ENCODE measurements around the gene TRH.
A peak's percentile ranks its signal among the peaks of the same experiment; 100 is the strongest.

TRH gene, protein sequence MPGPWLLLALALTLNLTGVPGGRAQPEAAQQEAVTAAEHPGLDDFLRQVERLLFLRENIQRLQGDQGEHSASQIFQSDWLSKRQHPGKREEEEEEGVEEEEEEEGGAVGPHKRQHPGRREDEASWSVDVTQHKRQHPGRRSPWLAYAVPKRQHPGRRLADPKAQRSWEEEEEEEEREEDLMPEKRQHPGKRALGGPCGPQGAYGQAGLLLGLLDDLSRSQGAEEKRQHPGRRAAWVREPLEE

DNA sequence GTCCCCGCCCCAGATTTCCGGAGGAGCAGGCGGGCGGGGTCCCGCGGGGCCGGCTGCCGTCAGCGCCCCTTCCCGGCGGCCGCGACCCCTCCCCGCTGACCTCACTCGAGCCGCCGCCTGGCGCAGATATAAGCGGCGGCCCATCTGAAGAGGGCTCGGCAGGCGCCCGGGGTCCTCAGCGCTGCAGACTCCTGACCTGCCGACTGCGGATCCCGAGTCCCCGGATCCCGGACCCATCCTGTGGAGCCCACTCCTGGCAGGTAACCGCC lies at the start of gene TRH:
Gene TRH (plus strand): TSS at position 157 of the 269 bp plus-strand sequence. CDS start 1,097 bp downstream, outside the sequence.
- no peak for ATAC-seq
- DNase-seq, result no peak

DNA sequence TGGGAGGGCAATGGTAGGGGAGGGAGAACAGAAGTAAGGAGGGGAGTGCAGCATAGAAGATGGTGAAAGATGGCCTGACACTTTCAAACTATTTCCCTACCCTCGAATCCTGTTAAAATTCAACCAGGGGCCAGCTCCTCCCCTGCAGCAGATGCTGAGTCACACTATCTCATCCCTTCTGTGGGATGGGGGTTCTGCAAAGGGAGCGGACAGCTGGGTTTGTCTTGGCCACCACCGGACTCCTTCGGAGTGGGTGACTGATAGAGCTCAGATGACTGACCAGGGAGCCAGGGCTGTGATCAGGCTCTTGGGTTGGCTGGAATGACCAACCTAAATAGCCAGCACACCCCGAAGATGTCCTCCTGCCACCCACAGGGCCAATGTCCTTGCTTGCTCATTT lies 47.4 kb upstream of the TRH start:
- DNase-seq (no peak), ATAC-seq (no peak)

DNA sequence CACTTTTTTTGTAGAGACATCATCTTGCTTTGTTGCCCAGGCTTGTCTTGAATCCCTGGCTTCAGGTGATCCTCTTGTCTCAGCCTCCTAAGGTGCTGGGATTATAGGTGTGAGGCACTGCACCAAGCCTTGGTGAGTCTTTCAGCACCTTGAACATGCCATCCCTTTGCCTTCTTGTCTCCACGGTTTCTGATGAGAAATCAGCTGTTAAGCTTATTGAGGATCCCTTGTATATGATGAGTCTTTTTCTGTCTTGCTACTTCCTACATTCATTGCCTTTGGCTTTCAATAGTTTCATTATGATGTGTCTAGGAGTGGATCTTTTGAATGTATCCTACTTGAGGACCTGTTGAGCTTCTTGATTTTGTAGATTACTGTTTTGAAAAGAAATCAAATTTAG lies 45.1 kb upstream of the TRH start:
- no peak for ATAC-seq
- no peak for DNase-seq

DNA sequence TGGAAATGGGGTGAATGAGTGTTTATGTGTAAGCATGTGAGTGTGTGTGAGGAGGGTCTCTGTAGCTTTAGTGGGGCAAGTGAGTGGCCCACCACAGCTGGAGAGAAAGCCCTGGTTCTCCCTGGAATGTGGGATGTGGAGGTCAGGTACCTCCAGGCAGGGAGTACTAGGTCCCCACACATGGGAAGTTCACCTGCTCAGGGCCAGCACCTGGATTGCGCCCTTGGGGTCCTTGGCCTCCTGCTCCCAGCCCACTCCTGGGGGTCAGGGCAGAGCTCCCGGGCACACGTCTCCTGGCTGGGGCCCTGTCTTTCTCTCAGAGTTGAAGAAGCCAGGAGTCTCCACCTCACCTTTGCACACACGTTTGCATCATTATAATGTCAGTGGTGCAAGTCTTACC lies 41.0 kb upstream of the TRH start:
- no peak for ATAC-seq
- DNase-seq, result no peak

DNA sequence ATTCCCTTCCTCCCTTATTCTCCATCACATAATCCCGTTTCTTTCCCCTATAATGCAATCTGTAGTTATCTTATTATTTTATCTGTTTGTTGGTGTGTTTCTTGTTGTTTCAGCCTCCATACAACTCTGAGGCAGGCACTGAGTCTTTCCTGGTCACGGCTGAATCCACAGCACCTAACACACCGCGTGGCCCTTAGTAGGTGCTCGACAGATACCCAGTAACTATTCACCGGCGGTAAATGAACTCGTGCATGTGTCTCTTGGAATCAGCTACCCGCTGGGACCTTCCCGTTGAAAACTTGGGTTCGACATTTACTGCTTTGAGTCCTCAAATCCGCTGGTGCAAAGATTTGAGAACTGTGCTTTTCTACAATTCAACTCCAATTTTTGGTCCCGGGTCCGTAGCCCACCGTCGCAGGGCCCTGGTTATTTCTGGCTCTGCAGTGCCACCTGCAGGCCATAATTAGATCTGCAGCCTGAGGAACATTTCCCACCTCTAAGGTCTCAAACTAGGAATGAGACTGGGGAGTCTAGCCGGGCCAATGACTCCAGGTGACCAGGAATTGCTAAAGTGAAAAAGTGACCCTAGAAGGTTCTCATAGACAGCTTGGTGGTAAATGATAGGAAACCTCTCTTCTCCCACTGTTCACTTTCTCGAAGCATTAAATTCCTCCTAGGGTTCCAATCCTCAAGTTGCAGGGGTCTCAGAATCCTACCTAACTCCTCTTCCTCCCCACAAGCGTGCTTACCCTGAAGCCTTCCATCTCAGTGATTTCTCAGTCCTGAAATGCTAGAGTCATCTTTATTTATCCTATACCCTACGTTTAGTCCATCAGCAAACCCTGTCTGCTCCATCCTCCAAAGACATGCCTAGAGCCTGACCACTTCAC lies 40.0 kb upstream of the TRH start:
- ATAC-seq, result no peak
- peak; percentile 13 for DNase-seq

DNA sequence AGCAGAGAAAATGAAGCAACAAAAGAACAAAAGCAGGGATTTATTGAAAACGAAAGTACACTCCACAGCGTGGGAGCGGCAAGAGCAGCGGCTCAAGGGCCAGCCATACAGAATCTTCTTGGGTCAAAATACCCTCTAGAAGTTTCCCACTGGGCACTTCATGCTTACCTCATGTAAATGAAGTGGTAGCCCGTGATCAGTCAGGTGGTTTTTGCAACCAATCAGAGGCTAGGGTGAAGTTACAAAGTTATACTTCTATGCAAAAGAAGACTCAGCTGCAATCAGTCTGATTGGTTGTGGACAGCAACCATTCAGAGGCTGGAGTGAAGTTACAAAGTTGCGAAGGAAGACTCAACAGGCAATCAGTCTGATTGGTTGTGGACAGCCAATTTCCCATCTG lies 37.8 kb upstream of the TRH start:
- no peak for DNase-seq
- ATAC-seq, result peak; percentile 20

DNA sequence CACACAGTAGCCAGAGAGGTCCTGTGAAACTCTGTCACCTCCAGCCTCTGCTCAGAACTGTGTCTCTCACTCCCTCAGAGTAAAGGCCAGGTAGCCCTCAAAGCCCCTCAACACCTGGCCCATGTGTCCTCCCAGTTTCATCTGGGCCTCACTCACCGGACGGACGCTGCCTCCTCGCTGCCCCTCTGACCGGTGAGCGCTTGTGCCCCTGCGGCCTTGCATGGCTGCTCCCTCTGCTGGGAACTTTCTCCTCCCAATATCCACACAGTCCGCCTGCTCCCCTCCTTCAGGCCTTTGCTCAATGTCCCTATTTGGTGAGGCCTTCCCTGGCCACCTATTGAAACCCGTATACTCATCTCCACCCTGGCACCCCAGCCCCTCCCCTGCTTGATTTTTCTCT lies 36.8 kb upstream of the TRH start:
- ATAC-seq (no peak), DNase-seq (no peak)

DNA sequence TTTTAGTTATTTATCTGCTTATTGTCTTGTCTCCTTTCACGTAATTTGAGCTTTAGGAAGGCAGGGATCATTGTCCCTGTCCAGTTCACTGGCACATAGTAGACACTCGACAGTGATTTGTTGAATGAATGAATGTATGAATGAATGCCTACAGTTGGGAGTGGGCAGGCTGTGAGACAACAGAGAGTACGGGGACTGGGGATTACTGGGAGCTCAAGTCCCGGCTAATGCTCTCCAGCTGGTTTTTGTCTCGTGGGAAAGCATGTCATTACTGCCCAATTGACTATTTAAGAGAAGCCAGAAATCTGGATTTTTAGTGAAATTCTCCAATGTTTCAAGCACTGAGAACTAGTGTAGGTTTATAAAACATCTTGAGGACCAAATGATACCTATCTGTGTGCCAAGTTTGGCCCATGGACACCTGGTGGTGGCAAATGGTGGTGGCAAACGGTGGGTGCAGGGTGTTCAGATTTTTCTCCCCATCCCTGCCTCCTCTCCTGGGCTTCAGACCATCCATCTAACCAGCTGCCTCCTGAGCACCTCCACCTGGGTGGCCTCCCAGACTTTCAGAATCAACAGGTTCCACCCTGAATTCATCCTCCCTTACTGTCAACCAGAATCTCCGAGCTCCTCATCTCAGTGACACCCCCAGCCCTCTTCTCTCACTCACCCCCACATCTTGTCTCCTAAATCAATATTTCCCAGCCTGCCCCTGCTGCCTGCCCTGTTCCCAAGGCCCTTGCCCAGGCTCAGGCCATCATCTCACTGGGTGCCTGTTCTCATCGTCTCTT lies 36.2 kb upstream of the TRH start:
- ATAC-seq (no peak), DNase-seq (no peak)

DNA sequence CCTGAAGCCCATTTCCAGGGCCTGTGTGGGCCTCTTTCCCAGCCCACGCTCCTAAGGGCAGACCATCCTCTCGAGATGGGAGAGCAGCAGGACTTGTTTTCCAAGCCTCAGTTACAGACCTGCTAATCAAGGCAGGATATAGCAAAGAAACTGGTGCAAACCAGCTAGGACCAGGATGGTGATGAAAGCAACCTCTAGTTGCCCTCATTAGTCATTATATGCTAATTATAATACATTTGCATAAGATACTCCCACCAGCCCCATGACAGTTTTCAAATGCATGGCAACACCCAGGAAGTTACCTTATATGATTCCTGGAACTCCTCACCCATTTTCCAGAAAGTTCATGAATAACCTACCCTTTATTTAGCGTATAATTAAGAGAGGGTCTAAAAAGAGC lies 34.4 kb upstream of the TRH start:
- DNase-seq (no peak), ATAC-seq (no peak)

DNA sequence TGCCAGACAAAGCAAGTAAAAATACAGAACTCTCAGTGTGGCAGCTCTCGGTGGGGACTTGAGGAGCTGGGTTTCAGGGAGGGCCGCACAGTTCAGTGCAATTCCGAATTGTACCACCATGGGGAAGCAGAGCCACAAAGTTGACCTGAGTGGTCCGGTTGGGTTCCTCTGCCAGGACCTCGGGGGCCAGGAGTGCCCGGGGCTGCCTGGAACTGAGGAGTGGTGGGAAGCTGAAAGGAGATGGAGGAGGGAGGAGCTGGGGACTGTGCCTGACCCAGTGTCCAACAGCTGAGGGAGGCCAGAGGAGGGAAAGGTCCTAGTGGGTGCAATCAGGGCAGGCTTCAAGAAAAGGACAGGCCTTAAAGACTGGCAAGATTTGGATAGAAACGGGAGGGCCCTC lies 32.2 kb upstream of the TRH start:
- ATAC-seq (peak; percentile 47), DNase-seq (peak; percentile 55)

DNA sequence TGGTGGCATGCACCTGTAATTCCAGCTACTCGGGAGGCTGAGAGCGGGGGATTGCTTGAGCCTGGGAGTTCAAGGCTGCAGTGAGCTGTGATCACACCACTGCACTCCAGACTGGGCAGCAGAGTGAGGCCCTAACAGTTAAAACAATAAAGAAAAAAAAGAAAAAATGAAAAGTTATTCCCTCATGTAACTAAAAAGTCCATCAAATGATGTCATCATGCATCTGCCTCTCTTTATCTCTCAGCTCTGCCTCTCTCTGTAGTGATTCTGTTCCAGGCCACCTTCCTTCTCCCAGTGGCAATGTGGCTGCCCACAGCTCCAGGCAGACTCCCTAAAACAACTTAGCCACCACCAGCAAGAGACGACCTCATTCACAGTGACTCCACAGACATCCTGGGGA lies 31.5 kb upstream of the TRH start:
- ATAC-seq, result no peak
- no peak for DNase-seq

DNA sequence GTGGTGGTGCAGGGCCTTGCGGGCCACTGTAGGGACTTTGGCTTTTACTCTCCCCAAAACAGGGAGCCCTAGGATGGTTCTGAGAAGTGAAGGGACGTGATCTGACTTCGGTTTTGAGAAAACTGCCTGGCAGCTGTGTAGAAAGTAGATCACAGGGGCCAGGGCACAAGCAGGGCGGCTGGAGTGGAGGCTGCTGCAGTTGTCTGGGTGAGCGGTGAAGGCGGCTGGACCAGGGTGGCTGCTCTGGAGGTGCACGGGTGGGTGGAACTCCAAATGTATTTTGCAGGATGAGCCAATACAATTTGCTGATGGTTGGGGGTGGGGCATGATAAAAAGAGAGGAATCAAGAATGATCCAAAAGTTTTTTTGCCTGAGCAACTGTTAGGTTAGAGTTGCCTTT lies 29.8 kb upstream of the TRH start:
- DNase-seq, result no peak
- no peak for ATAC-seq

DNA sequence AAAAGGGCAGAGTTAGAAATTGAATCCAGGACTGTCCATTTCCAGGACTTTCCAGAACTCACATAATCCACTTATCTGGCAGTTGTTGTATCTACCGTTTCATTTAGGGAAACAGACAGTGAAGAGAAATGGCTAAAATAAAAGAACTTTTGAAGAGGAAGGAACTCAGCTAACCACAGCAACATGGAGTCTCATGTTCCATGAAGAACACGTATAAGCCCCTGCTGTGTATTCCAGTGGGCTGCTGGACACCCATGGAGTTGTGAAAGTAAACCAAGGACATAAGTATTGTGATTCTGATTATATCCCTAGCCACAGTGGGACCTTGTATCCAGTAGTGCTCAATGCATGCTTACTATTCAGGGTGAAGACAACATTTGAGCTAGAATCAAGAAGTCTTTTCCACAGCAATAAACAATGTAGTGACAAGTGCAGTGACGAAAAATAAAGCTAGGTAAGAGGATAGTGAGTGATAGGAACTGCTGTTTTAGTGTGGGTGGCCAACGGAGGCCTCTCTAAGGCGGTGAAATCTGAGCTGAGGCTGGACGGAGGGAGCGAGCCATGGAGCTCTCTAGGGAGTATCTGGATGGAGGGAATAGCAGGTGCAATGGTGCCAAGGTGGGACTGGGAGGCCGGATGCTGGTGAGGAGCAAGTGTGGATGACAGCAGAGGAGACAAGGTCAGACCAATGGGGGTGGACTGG lies 26.8 kb upstream of the TRH start:
- DNase-seq (no peak), ATAC-seq (no peak)

DNA sequence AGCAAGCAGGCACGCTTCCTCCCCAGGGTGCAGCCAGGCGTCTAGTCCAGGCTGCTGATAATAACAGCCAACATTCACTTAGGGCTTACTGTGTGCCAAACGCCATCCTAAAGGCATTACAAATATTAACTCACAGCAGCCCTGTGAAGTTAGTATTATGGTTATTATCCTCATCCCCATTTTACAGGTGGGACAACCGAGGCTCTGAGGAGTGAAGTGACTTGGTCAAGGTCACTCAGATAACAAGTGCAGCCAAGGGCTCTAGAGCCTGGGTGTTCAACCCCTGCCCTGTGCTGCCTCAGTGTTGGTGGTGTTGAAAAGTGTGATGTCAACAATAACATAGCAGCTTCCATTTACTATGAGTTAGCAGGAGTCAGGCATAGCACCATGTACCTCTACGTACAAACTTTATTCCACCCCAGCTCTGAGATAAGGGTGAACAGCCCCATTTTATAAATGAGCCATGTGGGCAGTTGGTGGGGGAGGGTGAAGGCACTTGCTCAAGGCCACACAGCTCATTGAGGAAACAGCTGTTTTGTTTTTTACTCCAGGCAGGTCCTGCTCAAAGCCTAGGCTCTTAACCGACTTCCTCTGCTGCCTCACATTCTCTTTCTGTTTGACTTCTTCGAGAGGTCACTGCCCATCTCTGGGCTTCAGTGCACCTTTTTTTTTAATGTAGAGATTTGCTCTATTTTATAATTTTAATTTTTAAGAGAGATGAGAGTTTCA lies 24.0 kb upstream of the TRH start:
- no peak for DNase-seq
- ATAC-seq, result no peak

DNA sequence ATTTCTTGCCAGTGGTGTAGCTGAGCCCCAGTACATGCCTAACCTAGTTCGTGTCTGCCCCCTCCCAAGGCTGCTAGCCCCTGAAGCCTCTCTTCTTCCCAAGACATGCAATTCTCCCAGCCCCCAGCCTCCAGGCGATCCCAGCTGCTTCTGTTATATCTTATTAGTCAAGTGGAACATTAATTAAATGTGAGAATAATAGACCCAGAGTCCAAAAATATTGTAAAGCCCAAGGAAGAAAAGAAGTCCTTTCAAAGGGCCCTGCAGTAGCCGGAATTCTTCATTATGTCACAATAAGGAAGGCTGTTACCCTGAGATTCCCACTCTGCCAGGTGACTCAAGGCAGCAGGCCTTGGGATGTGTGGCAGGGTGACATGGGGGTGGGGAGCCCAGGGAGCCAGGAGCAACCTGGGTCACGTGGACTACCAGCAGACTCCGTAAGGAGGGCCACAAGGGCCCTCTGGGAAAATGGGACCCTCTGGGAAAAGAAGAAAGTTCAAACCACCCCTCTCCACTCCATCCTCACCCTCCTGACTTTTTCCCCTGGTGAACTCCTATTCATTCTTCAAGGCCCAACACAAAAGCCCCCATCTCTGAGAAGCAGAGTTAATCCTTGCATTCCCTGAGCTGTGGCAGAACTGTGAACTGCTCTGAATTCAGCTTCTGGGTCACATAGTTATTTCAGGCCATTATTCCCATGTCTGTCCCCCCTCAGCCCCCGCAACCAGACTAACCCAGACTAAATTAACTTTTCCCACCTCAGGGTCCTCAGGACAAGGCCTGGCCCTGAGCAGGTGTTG lies 21.8 kb upstream of the TRH start:
- ATAC-seq (no peak), DNase-seq (no peak)

DNA sequence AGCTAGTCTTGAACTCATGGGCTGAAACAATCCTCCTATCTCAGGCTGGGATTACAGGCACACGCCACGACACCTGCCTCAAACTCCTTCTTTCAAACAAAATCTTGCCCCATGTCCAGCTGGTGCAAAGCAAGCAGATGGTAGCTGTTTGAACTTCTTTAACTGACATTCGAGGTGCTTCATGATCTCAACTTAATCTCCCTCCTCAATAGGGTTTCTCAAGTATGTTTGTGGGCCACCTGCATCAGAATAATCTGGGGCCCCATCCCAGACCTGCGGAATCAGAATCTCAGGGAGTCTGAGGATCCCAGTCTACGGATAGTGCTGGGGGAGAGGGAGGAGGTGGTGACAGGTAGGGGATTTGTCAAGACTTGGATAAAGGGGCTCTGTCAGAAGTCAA lies 20.9 kb upstream of the TRH start:
- ATAC-seq, result no peak

DNA sequence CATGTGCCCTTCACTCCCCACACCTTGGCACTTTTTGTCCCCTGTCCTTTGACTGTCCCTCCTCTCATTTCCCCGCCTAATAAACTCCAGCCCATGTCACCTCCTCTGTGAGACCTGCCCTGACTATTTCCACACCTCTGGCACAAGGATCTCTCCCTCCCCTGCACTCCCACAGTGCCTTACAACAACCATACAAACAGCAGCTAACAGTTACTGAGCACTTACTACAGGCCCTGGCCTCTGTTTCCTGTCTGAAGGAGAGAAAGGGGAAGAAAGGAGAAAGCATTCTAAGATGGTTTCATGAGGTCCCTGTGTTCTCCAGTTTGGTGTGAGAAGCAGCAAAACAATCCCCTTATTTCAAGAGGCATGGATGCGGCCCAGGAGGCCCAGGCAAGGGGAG lies 20.0 kb upstream of the TRH start:
- ATAC-seq (no peak), DNase-seq (no peak)

More for the DNA sequence above, 20.9 kb upstream of the TRH start:
- DNase-seq, result no peak

DNA sequence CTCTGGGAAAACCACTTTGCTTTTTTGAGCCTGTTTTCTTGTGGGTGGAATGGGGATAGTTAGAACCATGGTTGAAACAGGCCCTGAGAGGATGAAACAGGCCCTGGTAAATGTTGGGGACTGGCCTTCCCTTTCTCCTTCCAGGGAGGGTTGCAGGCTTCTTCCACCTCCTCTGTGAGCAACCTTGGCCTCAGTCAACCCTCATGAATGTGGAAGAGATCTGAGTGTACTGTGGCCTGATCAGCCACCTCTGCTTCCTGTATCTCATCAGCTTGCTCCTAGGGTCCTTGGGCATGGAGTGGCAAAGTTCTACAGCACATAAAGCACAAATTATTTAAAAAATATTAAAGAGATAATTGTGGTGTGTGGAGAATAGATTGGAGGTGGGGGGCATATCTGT lies 17.6 kb upstream of the TRH start:
- no peak for DNase-seq

DNA sequence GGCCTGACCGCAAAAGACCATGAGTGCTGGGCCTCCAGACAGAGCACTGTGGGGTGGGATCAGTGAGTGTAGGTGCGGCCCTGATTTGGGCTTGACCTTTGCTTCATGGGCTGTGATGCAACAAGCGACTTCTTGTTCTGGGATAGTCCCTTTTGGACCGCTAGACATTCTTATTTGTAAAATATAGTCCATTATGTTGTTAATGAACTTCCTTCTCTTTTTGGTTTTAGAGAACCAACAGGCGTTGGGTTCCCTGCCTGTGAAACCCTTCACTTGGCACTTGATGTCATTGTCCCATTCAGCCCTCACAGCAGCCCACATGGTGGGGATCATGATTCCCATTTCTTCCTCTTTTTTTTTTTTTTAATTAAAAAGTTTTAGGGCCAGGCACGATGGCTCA lies 15.8 kb upstream of the TRH start:
- DNase-seq, result no peak
- ATAC-seq, result no peak

More for the DNA sequence above, 17.6 kb upstream of the TRH start:
- no peak for ATAC-seq

DNA sequence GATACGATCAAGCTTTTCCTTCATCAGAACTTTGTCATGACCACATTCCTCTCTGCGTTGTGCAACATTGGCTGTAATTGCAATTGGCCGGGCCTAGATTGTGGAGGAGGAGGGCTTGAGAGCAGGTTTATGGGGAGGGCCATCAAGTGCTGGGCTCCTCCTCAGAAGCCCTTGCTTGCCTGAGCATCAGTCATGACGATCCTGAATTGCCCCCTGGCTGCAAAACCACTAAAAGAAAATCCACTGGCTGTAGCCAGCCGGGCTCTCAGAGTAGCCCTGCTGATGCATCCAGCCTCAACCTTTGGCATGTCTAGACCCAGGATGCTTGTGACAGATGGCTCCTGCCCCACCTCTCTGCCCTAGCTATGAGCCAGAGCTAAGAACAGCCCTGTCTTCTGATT lies 13.4 kb upstream of the TRH start:
- no peak for DNase-seq
- no peak for ATAC-seq

DNA sequence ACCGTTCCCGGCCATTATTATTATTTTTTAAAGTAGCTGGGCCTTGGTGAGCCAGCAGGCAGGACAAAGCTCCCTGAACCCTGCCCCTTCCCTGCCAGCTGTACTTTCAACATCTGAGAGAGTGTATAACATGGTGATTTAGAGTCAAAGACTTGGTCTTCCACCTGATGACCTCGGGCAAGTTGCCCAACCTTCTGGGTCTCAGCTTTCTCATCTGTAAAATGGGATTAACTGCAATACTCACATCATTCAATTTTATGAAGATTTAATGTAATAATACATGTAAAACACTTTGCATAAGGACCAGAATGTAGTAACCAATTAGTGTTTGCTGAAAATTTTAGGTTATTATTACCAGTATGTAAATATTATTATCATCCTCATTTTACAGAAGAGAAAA lies 11.9 kb upstream of the TRH start:
- ATAC-seq, result no peak
- no peak for DNase-seq

Measured in stimulated activated naive CD8-positive, alpha-beta T cell treated with anti-CD3 and anti-CD28 coated beads, Interleukin-15, Interleukin-2, amounts not matched to agents 100 U/mL and 50 U/mL, for 24 hours (primary cell).